Measurements from ENCODE around the gene ADRA2C.

ADRA2C gene

DNA sequence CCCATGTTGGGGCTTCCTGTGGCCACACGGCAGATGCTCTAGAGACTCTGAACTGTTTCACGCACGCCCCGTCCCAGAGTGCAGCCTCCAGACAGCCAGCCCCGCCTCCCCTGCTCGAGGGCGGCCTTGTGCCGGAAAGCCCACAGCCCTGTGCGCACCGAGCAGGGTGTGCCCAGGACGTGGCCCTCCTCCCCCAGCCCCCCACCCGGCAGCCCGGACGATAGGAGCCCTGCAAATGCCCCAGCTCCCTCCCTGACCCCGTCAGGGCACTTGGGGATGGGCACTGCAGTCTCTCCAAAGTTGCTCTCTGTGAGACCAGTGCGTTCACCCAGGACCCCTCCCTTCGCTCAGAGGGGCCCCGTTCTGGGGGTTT, 37.3 kb downstream of the ADRA2C start:
- H3K4me1 ChIP-seq (ENCODE audit: control insufficient read depth, insufficient read depth, low read length, poor library complexity, severe bottlenecking) = no peaks in the 10 kb centered on the region
- no peaks in the 10 kb centered on the region for H3K27me3 ChIP-seq (replicated peaks; ENCODE audit: control insufficient read depth, insufficient read depth, low read length, poor library complexity, severe bottlenecking)
- H3K27ac ChIP-seq (ENCODE audit: insufficient read depth, low read length, poor library complexity, severe bottlenecking) = no peak overlapping the region
- DNase-seq = no peak
- H3K36me3 ChIP-seq (ENCODE audit: control insufficient read depth, insufficient read depth, low read length) = no peaks in the 10 kb centered on the region
- no peak overlapping the region for H3K4me3 ChIP-seq (ENCODE audit: insufficient read depth, low read depth, low read length, poor library complexity, severe bottlenecking)
- H3K9me3 ChIP-seq (ENCODE audit: control insufficient read depth, low read length) = no peaks in the 10 kb centered on the region

DNA sequence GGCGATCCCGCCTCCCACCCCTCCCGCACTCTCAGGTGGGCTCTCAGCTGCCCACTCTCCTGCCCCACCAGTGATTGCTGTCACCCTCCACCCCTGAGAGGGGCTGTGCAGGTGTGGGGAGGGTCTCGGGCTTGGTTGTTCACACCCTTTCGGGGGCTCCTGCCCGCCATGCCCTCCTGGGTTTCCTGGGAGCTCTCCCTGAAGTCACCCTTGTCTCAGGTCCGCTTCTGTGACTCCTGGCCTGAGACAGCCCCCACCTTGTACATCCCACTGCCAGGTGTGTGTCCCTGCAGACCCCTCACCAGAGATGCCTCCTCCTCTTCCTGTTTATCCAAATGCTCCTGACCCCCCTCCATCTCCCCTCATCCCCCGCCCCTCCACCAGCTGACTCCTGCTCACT, 37.8 kb downstream of the ADRA2C start:
- Histone ChIP-seq H3K36me3 (ENCODE audit: control insufficient read depth, insufficient read depth, low read length) (no peaks in the 10 kb centered on the region), H3K4me1 (ENCODE audit: control insufficient read depth, insufficient read depth, low read length, poor library complexity, severe bottlenecking) (no peaks in the 10 kb centered on the region), H3K9me3 (ENCODE audit: control insufficient read depth, low read length) (no peaks in the 10 kb centered on the region), H3K27ac (ENCODE audit: insufficient read depth, low read length, poor library complexity, severe bottlenecking) (no peak overlapping the region), H3K4me3 (ENCODE audit: insufficient read depth, low read depth, low read length, poor library complexity, severe bottlenecking) (no peak overlapping the region), H3K27me3 (replicated peaks; ENCODE audit: control insufficient read depth, insufficient read depth, low read length, poor library complexity, severe bottlenecking) (no peaks in the 10 kb centered on the region)
- DNase-seq = no peak

DNA sequence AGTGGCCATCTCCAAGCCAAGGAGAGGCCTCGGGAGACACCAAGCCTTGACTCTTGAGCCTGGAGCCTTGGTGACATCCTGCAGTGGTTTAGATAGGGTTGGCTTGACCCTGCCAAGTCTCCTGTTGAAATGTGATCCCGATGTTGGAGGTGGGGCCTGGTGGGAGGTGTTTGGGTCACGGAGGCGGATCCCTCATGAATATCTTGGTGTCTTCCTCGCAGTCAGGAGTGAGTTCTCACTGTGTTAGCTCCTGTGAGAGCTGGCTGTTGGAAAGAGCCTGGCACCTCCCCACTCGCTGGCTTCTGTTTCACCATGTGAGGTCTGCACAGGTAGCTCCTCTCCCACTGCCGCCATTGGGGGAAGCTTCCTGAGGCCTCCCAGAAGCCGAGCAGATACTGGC, 38.8 kb downstream of the ADRA2C start:
- no peaks in the 10 kb centered on the region for H3K9me3 ChIP-seq (ENCODE audit: control insufficient read depth, low read length)
- H3K27ac ChIP-seq (ENCODE audit: insufficient read depth, low read length, poor library complexity, severe bottlenecking) = no peak overlapping the region
- H3K27me3 ChIP-seq (replicated peaks; ENCODE audit: control insufficient read depth, insufficient read depth, low read length, poor library complexity, severe bottlenecking) = no peaks in the 10 kb centered on the region
- no peak overlapping the region for H3K4me3 ChIP-seq (ENCODE audit: insufficient read depth, low read depth, low read length, poor library complexity, severe bottlenecking)
- no peaks in the 10 kb centered on the region for H3K36me3 ChIP-seq (ENCODE audit: control insufficient read depth, insufficient read depth, low read length)
- H3K4me1 ChIP-seq (ENCODE audit: control insufficient read depth, insufficient read depth, low read length, poor library complexity, severe bottlenecking) = no peaks in the 10 kb centered on the region
- no peak for DNase-seq

DNA sequence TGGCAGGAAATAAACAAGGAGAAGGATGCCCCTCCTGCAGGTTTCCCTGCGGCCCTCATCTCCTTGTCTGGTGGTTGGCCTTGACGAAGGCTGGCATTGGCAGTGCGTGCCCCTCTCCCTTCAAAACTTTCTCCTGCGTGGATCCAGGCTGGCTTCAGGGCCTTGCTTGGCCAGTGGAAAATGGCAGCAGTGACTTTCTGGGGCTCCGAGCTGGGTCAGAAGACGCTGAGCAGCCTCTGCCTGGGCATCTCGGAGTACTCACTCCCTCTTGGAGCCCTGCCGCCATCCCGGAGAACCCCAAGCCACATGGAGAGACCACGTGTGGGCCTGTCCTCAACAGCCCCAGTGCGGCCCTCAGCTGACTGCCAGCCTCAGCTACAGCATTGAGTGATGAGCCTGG, 39.5 kb downstream of the ADRA2C start:
- no peak overlapping the region for H3K27ac ChIP-seq (ENCODE audit: insufficient read depth, low read length, poor library complexity, severe bottlenecking)
- DNase-seq = no peak
- no peaks in the 10 kb centered on the region for H3K4me1 ChIP-seq (ENCODE audit: control insufficient read depth, insufficient read depth, low read length, poor library complexity, severe bottlenecking)
- H3K4me3 ChIP-seq (ENCODE audit: insufficient read depth, low read depth, low read length, poor library complexity, severe bottlenecking) = no peak overlapping the region
- H3K9me3 ChIP-seq (ENCODE audit: control insufficient read depth, low read length) = no peaks in the 10 kb centered on the region
- H3K27me3 ChIP-seq (replicated peaks; ENCODE audit: control insufficient read depth, insufficient read depth, low read length, poor library complexity, severe bottlenecking) = no peaks in the 10 kb centered on the region
- no peaks in the 10 kb centered on the region for H3K36me3 ChIP-seq (ENCODE audit: control insufficient read depth, insufficient read depth, low read length)

DNA sequence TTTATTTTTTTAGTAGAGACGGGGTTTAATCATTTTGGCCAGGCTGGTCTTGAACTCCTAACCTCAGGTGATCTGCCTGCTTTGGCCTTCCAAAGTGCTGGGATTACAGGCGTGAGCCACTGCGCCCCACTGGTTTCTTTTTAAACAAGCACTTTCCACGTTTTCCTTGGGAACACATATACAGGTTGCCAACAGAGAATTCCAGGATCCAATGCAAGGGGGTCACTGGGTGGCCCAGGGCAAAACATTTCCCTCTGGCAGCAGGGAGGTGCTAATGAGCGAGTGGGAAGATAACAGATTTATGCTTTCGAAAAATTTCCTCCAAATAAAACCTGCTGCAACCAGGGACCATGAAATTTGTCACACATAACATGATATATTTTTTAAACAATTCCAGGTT, 41.1 kb downstream of the ADRA2C start:
- no peak for DNase-seq
- Histone ChIP-seq H3K9me3 (ENCODE audit: control insufficient read depth, low read length) (no peaks in the 10 kb centered on the region), H3K27ac (ENCODE audit: insufficient read depth, low read length, poor library complexity, severe bottlenecking) (no peak overlapping the region), H3K4me3 (ENCODE audit: insufficient read depth, low read depth, low read length, poor library complexity, severe bottlenecking) (no peak overlapping the region), H3K27me3 (replicated peaks; ENCODE audit: control insufficient read depth, insufficient read depth, low read length, poor library complexity, severe bottlenecking) (no peaks in the 10 kb centered on the region), H3K36me3 (ENCODE audit: control insufficient read depth, insufficient read depth, low read length) (no peaks in the 10 kb centered on the region), H3K4me1 (ENCODE audit: control insufficient read depth, insufficient read depth, low read length, poor library complexity, severe bottlenecking) (no peaks in the 10 kb centered on the region)

DNA sequence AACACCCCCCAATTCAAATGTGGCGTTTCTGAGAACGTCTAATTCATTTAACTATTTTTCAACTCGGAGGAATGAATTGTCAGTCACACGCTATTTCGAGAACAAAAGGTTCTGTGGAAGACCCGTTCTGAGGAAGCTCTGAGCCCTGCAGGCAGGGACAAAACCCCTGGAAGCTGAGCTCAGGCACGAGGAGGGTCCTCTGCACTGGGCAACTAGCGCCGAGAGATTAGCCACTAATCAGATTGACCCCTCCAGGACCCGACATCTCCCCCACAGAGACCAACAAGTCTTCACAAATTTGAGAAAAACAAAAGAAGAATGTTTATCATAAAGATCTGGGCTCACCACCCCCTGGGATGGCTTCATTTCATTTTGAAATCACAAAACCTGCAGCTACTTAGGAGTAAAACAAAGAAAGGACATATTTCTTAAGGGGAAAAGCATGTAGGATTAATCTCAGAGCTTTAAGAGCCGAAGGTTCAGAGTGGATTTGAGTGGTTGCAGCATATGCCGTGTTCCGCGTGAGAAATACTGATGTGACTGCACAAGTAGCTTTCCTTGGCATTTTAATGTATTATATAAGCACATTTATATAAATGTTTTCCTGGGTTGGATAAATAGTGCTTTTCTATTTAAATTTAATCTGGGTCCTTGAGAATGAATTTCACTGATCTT, 41.8 kb downstream of the ADRA2C start:
- no peak overlapping the region for H3K27ac ChIP-seq (ENCODE audit: insufficient read depth, low read length, poor library complexity, severe bottlenecking)
- H3K4me3 ChIP-seq (ENCODE audit: insufficient read depth, low read depth, low read length, poor library complexity, severe bottlenecking) = no peak overlapping the region
- no peak for DNase-seq
- H3K36me3 ChIP-seq (ENCODE audit: control insufficient read depth, insufficient read depth, low read length) = no peaks in the 10 kb centered on the region
- H3K27me3 ChIP-seq (replicated peaks; ENCODE audit: control insufficient read depth, insufficient read depth, low read length, poor library complexity, severe bottlenecking) = no peaks in the 10 kb centered on the region
- H3K4me1 ChIP-seq (ENCODE audit: control insufficient read depth, insufficient read depth, low read length, poor library complexity, severe bottlenecking) = no peaks in the 10 kb centered on the region
- no peaks in the 10 kb centered on the region for H3K9me3 ChIP-seq (ENCODE audit: control insufficient read depth, low read length)

DNA sequence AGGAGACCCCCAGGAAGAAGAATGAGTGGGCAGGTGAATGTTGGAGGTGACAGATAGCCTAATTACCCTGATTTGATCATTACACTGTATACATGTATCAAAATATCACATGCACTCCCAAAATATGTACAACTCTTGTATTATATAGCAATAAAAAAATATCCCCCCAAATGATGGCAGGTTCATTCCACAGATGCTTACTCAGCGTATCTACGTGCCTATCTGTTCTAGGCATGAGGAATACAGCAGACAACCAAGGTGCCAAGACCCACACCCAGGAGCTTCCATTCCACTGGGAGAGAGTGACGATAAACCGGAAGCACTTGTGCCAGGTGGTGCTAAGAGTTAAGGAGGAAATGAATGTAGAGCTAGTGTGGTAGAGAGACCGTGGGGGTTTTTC, 42.4 kb downstream of the ADRA2C start:
- no peaks in the 10 kb centered on the region for H3K27me3 ChIP-seq (replicated peaks; ENCODE audit: control insufficient read depth, insufficient read depth, low read length, poor library complexity, severe bottlenecking)
- no peak overlapping the region for H3K27ac ChIP-seq (ENCODE audit: insufficient read depth, low read length, poor library complexity, severe bottlenecking)
- H3K9me3 ChIP-seq (ENCODE audit: control insufficient read depth, low read length) = no peaks in the 10 kb centered on the region
- no peaks in the 10 kb centered on the region for H3K4me1 ChIP-seq (ENCODE audit: control insufficient read depth, insufficient read depth, low read length, poor library complexity, severe bottlenecking)
- no peaks in the 10 kb centered on the region for H3K36me3 ChIP-seq (ENCODE audit: control insufficient read depth, insufficient read depth, low read length)
- DNase-seq = no peak
- H3K4me3 ChIP-seq (ENCODE audit: insufficient read depth, low read depth, low read length, poor library complexity, severe bottlenecking) = no peak overlapping the region

- Histone ChIP-seq H3K27me3 (replicated peaks; ENCODE audit: control insufficient read depth, insufficient read depth, low read length, poor library complexity, severe bottlenecking) (no peaks in the 10 kb centered on the region), H3K4me3 (ENCODE audit: insufficient read depth, low read depth, low read length, poor library complexity, severe bottlenecking) (no peak overlapping the region), H3K27ac (ENCODE audit: insufficient read depth, low read length, poor library complexity, severe bottlenecking) (no peak overlapping the region), H3K36me3 (ENCODE audit: control insufficient read depth, insufficient read depth, low read length) (no peaks in the 10 kb centered on the region), H3K4me1 (ENCODE audit: control insufficient read depth, insufficient read depth, low read length, poor library complexity, severe bottlenecking) (no peaks in the 10 kb centered on the region), H3K9me3 (ENCODE audit: control insufficient read depth, low read length) (no peaks in the 10 kb centered on the region)
- DNase-seq = no peak
Observed at GRCh38 chr4:3809028-3809427, 42.8 kb downstream of the ADRA2C start.

- no peaks in the 10 kb centered on the region for H3K27me3 ChIP-seq (replicated peaks; ENCODE audit: control insufficient read depth, insufficient read depth, low read length, poor library complexity, severe bottlenecking)
- no peak overlapping the region for H3K27ac ChIP-seq (ENCODE audit: insufficient read depth, low read length, poor library complexity, severe bottlenecking)
- no peak overlapping the region for H3K4me3 ChIP-seq (ENCODE audit: insufficient read depth, low read depth, low read length, poor library complexity, severe bottlenecking)
- H3K4me1 ChIP-seq (ENCODE audit: control insufficient read depth, insufficient read depth, low read length, poor library complexity, severe bottlenecking) = no peaks in the 10 kb centered on the region
- H3K36me3 ChIP-seq (ENCODE audit: control insufficient read depth, insufficient read depth, low read length) = no peaks in the 10 kb centered on the region
- no peak for DNase-seq
- no peaks in the 10 kb centered on the region for H3K9me3 ChIP-seq (ENCODE audit: control insufficient read depth, low read length)
Observed at GRCh38 chr4:3809451-3810110, 43.4 kb downstream of the ADRA2C start.

DNA sequence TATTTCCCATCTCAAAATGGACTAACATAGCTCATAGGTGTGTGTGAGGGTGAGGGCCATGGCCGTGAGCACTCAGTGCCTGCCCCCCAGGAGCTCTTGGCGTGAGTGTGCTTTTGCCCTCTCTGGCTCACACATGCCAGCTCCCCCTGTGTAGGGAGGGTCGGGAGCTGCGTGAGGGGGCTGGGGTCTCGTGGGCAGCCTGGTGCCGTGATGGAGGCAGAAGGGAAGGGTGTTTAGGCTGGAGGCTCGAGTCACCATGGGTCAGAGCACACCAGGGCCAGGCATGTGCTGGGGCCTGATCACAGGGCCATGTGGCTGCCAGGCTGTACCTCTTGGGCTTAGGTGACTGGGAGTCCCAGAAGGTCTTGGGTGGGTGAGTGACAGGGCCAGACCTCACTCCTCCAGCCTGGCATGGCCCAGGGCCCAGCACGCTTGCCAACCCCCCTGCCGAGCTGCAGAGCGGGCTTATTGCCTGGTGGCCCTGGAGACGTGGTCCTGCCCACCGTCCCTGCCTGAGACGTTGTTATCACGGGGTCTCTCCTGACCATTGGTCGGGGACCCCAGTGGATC, 44.0 kb downstream of the ADRA2C start:
- Histone ChIP-seq H3K4me3 (ENCODE audit: insufficient read depth, low read depth, low read length, poor library complexity, severe bottlenecking) (no peak overlapping the region), H3K27ac (ENCODE audit: insufficient read depth, low read length, poor library complexity, severe bottlenecking) (no peak overlapping the region), H3K36me3 (ENCODE audit: control insufficient read depth, insufficient read depth, low read length) (no peaks in the 10 kb centered on the region), H3K27me3 (replicated peaks; ENCODE audit: control insufficient read depth, insufficient read depth, low read length, poor library complexity, severe bottlenecking) (no peaks in the 10 kb centered on the region), H3K4me1 (ENCODE audit: control insufficient read depth, insufficient read depth, low read length, poor library complexity, severe bottlenecking) (no peaks in the 10 kb centered on the region), H3K9me3 (ENCODE audit: control insufficient read depth, low read length) (no peaks in the 10 kb centered on the region)
- DNase-seq = no peak

All from effector memory CD4-positive, alpha-beta T cell (primary cell).